PC-3 (cell line): ENCODE data around the gene VIPAS39. TPM values are rescaled to one million over a fixed set of nuclear protein-coding genes. Genes with fewer than 3 reads are reported as not detected.

Experiments used
- ATAC-seq: fragments of 200-7000 bp; cut with Tn5 transposase; 2 replicates; pipeline ENCODE4 v1.9.1; 2020; ENCODE audit warnings: mild to moderate bottlenecking, moderate library complexity
- BruUV-seq: library from RNA; stranded (reverse); fragments of 400-500 nt; replicated peaks from 2 replicates; lab custom pipeline; 2021; lab: Mats Ljungman, UMichigan
- CTCF ChIA-PET: fragments of 300-600 bp; sonication (Branson Sonifier 250); formaldehyde crosslinking; loops from one replicate; lab custom pipeline; 2022; ENCODE audit warnings: antibody characterized with exemption; lab: Charles Lee
- POLR2A ChIA-PET: fragments of 300-600 bp; sonication (Branson Sonifier 250); formaldehyde crosslinking; loops from one replicate; lab custom pipeline; 2022; ENCODE audit warnings: antibody characterized with exemption; ENCODE audit not compliant: unreplicated experiment; lab: Charles Lee
- DNase-seq: peaks from one replicate; pipeline ENCODE4 v3.0.0-alpha.2; 2015
- H2AFZ ChIP-seq: fragments of 300-600 bp; sonication (generic); 2 replicates; pipeline ENCODE4 v1.6.0; 2016; ENCODE audit warnings: antibody characterized with exemption, low read length
- H3F3A ChIP-seq: fragments of 300-600 bp; sonication (generic); one replicate; pipeline ENCODE4 v1.6.0; 2017; ENCODE audit warnings: antibody characterized with exemption, low read length, control low read depth, mild to moderate bottlenecking; ENCODE audit not compliant: unreplicated experiment
- H3K27ac ChIP-seq: fragments of 300-600 bp; sonication (generic); 2 replicates; pipeline ENCODE4 v1.5.1; 2016; ENCODE audit warnings: mild to moderate bottlenecking, low read length
- H3K27me3 ChIP-seq: fragments of 300-600 bp; sonication (generic); 2 replicates; pipeline ENCODE4 v1.6.1; 2016; ENCODE audit warnings: low read length, mixed read lengths
- H3K36me3 ChIP-seq: fragments of 300-600 bp; sonication (generic); 2 replicates; pipeline ENCODE4 v1.6.1; 2016; ENCODE audit warnings: low read depth, mixed run types, low read length, mixed read lengths
- H3K4me1 ChIP-seq: fragments of 300-600 bp; sonication (generic); 2 replicates; pipeline ENCODE4 v1.5.1; 2016; ENCODE audit warnings: low read length; ENCODE audit not compliant: insufficient read depth
- H3K4me2 ChIP-seq: fragments of 300-600 bp; sonication (generic); 2 replicates; pipeline ENCODE4 v1.6.0; 2016; ENCODE audit warnings: low read length
- H3K4me3 ChIP-seq: fragments of 300-600 bp; sonication (generic); 2 replicates; pipeline ENCODE4 v1.5.1; 2016; ENCODE audit warnings: mild to moderate bottlenecking, low read length, mixed read lengths
- H3K79me2 ChIP-seq: fragments of 300-600 bp; sonication (generic); 2 replicates; pipeline ENCODE4 v1.6.1; 2017; ENCODE audit warnings: low read length, mixed read lengths
- H3K9ac ChIP-seq: fragments of 300-600 bp; sonication (generic); 2 replicates; pipeline ENCODE4 v1.6.0; 2016; ENCODE audit warnings: mild to moderate bottlenecking, low read length
- H3K9me2 ChIP-seq: fragments of 300-600 bp; sonication (generic); replicated peaks from 2 replicates; pipeline ENCODE4 v1.6.1; 2016; ENCODE audit warnings: mixed run types, low read length, mixed read lengths
- H3K9me3 ChIP-seq: fragments of 300-600 bp; sonication (generic); 2 replicates; pipeline ENCODE4 v1.6.1; 2016; ENCODE audit warnings: low read length, mixed read lengths
- H4K20me1 ChIP-seq: fragments of 300-600 bp; sonication (generic); 2 replicates; pipeline ENCODE4 v1.6.1; 2016; ENCODE audit warnings: low read length, mixed read lengths
- CTCF ChIP-seq: fragments of 300-600 bp; sonication (generic); conservative IDR thresholded peaks from 2 replicates; pipeline ENCODE4 v1.5.1; 2017; ENCODE audit warnings: antibody characterized with exemption, low read depth, mild to moderate bottlenecking, low read length
- EZH2 ChIP-seq: fragments of 300-600 bp; sonication (generic); IDR thresholded peaks from one replicate; pipeline ENCODE4 v1.6.1; 2017; ENCODE audit warnings: antibody characterized with exemption, mild to moderate bottlenecking, low read length; ENCODE audit not compliant: unreplicated experiment
- EZH2phosphoT487 ChIP-seq: fragments of 300-600 bp; sonication (generic); IDR thresholded peaks from 2 replicates; pipeline ENCODE4 v1.6.1; 2018; ENCODE audit warnings: mild to moderate bottlenecking, antibody characterized with exemption, low read length, borderline replicate concordance
- intact Hi-C: fragments of 100-400 bp; cut with micrococcal nuclease; formaldehyde crosslinking; loops from 2 replicates; pipeline ENCODE4 v1.9.0; 2023
- total RNA-seq: library from RNA; depleted of rRNA; stranded (reverse); fragments of >200 nt; gene quantifications from 2 replicates; pipeline ENCODE4 v1.2.3, GENCODE V29; 2014

VIPAS39 gene
- total RNA-seq, 1 experiment from 2014 or later, result 20.2 TPM

- no peak for TF ChIP-seq EZH2phosphoT487
- no peak for TF ChIP-seq CTCF
- CTCF ChIA-PET, result no interaction called here
- POLR2A ChIA-PET, result no interaction called here
Observed at GRCh38 chr14:77490347-77490986, 33.1 kb upstream of the VIPAS39 start.

GRCh38 chr14:77489041-77489440, 31.6 kb upstream of the VIPAS39 start:
- Histone ChIP-seq H3K4me1 (no peaks in the 10 kb centered on the region), H3K9ac (no peak overlapping the region), H3F3A (no peaks in the 10 kb centered on the region), H3K4me2 (no peak overlapping the region), H3K36me3 (no peaks in the 10 kb centered on the region), H2AFZ (no peak overlapping the region), H3K79me2 (no peaks in the 10 kb centered on the region), H3K9me2 (no peaks in the 10 kb centered on the region), H3K9me3 (no peaks in the 10 kb centered on the region), H3K27ac (no peak overlapping the region), H3K4me3 (no peak overlapping the region), H4K20me1 (no peaks in the 10 kb centered on the region), H3K27me3 (no peaks in the 10 kb centered on the region)
- ChIA-PET CTCF (no interaction called here), POLR2A (no interaction called here)
- DNase-seq (no peak), ATAC-seq (no peak)
- TF ChIP-seq EZH2 (no peak), CTCF (no peak), EZH2phosphoT487 (no peak)
- intact Hi-C loops, result no loop called here
- no TSS peak for BruUV-seq

More at GRCh38 chr14:77490347-77490986, 33.1 kb upstream of the VIPAS39 start:
- no peaks in the 10 kb centered on the region for H4K20me1 ChIP-seq
- H3K36me3 ChIP-seq, result no peaks in the 10 kb centered on the region
- ATAC-seq (no peak), DNase-seq (no peak)
- H3K27me3 ChIP-seq, result no peaks in the 10 kb centered on the region
- no TSS peak for BruUV-seq
- intact Hi-C loops, result no loop called here
- no peaks in the 10 kb centered on the region for H3F3A ChIP-seq
- no peak overlapping the region for H3K4me3 ChIP-seq
- no peaks in the 10 kb centered on the region for H3K79me2 ChIP-seq
- no peaks in the 10 kb centered on the region for H3K9me3 ChIP-seq
- H3K4me1 ChIP-seq, result no peaks in the 10 kb centered on the region
- H3K9ac ChIP-seq, result no peak overlapping the region
- H2AFZ ChIP-seq, result no peak overlapping the region
- no peak overlapping the region for H3K4me2 ChIP-seq
- H3K27ac ChIP-seq, result no peak overlapping the region
- H3K9me2 ChIP-seq, result no peaks in the 10 kb centered on the region

GRCh38 chr14:77488558-77488957, 31.2 kb upstream of the VIPAS39 start:
- Histone ChIP-seq H3K27me3 (no peaks in the 10 kb centered on the region), H3K79me2 (no peaks in the 10 kb centered on the region), H3K4me3 (no peak overlapping the region), H3K4me1 (no peaks in the 10 kb centered on the region), H2AFZ (no peak overlapping the region), H3K27ac (no peak overlapping the region), H3K36me3 (no peaks in the 10 kb centered on the region), H3K9me3 (no peaks in the 10 kb centered on the region), H3F3A (no peaks in the 10 kb centered on the region), H3K9ac (no peak overlapping the region), H3K4me2 (no peak overlapping the region), H3K9me2 (no peaks in the 10 kb centered on the region), H4K20me1 (no peaks in the 10 kb centered on the region)
- TF ChIP-seq EZH2phosphoT487 (no peak), EZH2 (no peak), CTCF (no peak)
- no peak for ATAC-seq
- no peak for DNase-seq
- CTCF ChIA-PET, result no interaction called here
- POLR2A ChIA-PET, result no interaction called here
- intact Hi-C loops, result no loop called here
- BruUV-seq, result no TSS peak
